IMR-90 (cell line): Measurements from ENCODE around the gene GPR21. TPM values are rescaled to one million over a fixed set of nuclear protein-coding genes. Genes with fewer than 3 reads are reported as not detected.

Experiments
- ATAC-seq: fragments of 200-7000 bp; cut with Tn5 transposase; 2 replicates; pipeline ENCODE4 v1.9.1; 2020; ENCODE audit warnings: low read depth, mild to moderate bottlenecking, moderate library complexity
- BruUV-seq: library from RNA; stranded (reverse); fragments of 400-500 nt; replicated peaks from 2 replicates; lab custom pipeline; 2021; lab: Mats Ljungman, UMichigan
- CTCF ChIA-PET: fragments of 300-600 bp; formaldehyde crosslinking; extraction: SDS; loops from one replicate; lab custom pipeline; 2021; ENCODE audit warnings: antibody characterized with exemption; lab: Yijun Ruan, JAX
- POLR2A ChIA-PET: fragments of 300-600 bp; sonication (Branson Sonifier 250); formaldehyde crosslinking; loops from one replicate; lab custom pipeline; 2022; ENCODE audit warnings: antibody characterized with exemption; ENCODE audit not compliant: unreplicated experiment; lab: Charles Lee
- DNase-seq: peaks from one replicate; pipeline ENCODE4 v3.0.0; 2013
- H2AFZ ChIP-seq: replicated peaks from 2 replicates; pipeline ENCODE3; 2013; ENCODE audit warnings: low read length, mild to moderate bottlenecking; ENCODE audit not compliant: poor library complexity
- H2AK5ac ChIP-seq: 2 replicates; pipeline ENCODE4 v1.6.1; 2013; ENCODE audit warnings: low read depth, low read length, inconsistent platforms
- H2AK9ac ChIP-seq: replicated peaks from 2 replicates; pipeline ENCODE3; 2013; ENCODE audit warnings: mild to moderate bottlenecking, low read depth, low read length, moderate library complexity; ENCODE audit not compliant: poor library complexity
- H2BK120ac ChIP-seq: 2 replicates; pipeline ENCODE4 v1.6.1; 2013; ENCODE audit warnings: low read depth, low read length, inconsistent platforms
- H2BK15ac ChIP-seq: 3 replicates; pipeline ENCODE4 v1.6.1; 2013; ENCODE audit warnings: low read depth, low read length, inconsistent platforms
- H2BK20ac ChIP-seq: 2 replicates; pipeline ENCODE4 v1.6.1; 2013; ENCODE audit warnings: low read depth, mild to moderate bottlenecking, inconsistent platforms, low read length, moderate library complexity
- H2BK5ac ChIP-seq: 2 replicates; pipeline ENCODE4 v1.6.1; 2013; ENCODE audit warnings: mild to moderate bottlenecking, low read depth, low read length, inconsistent platforms; ENCODE audit not compliant: poor library complexity, severe bottlenecking
- H3K14ac ChIP-seq: replicated peaks from 2 replicates; pipeline ENCODE4 v1.6.1; 2013; ENCODE audit warnings: low read depth, low read length, inconsistent platforms
- H3K18ac ChIP-seq: 2 replicates; pipeline ENCODE4 v1.6.1; 2013; ENCODE audit warnings: low read depth, low read length, control low read depth
- H3K23ac ChIP-seq: 2 replicates; pipeline ENCODE4 v1.6.1; 2013; ENCODE audit warnings: low read depth, low read length, inconsistent platforms
- H3K27ac ChIP-seq: 2 replicates; pipeline ENCODE4 v1.5.1; 2013; ENCODE audit warnings: mild to moderate bottlenecking, control low read depth, low read length; ENCODE audit not compliant: insufficient read depth
- H3K27me3 ChIP-seq: 2 replicates; pipeline ENCODE4 v1.6.1; 2013; ENCODE audit warnings: low read length; ENCODE audit not compliant: control insufficient read depth, insufficient read depth
- H3K36me3 ChIP-seq: 2 replicates; pipeline ENCODE4 v1.6.1; 2013; ENCODE audit warnings: low read length, mixed read lengths; ENCODE audit not compliant: control insufficient read depth, insufficient read depth
- H3K4ac ChIP-seq: 2 replicates; pipeline ENCODE4 v1.6.1; 2013; ENCODE audit warnings: low read depth, low read length, inconsistent platforms
- H3K4me1 ChIP-seq: 2 replicates; pipeline ENCODE4 v1.6.1; 2013; ENCODE audit warnings: low read length, mixed read lengths; ENCODE audit not compliant: control insufficient read depth, insufficient read depth
- H3K4me2 ChIP-seq: 2 replicates; pipeline ENCODE4 v1.6.1; 2013; ENCODE audit warnings: low read depth, mild to moderate bottlenecking, control low read depth, low read length, moderate library complexity
- H3K4me3 ChIP-seq: 2 replicates; pipeline ENCODE4 v1.5.1; 2013; ENCODE audit warnings: low read depth, mild to moderate bottlenecking, control low read depth, low read length, moderate library complexity; ENCODE audit not compliant: insufficient read depth
- H3K56ac ChIP-seq: 2 replicates; pipeline ENCODE4 v1.6.1; 2013; ENCODE audit warnings: low read length, inconsistent platforms; ENCODE audit not compliant: insufficient read depth; ENCODE audit errors: extremely low read depth
- H3K79me1 ChIP-seq, 2 experiments: 2 replicates each; pipeline ENCODE4 v1.6.1; 2013; ENCODE audit warnings: low read length in 2 of 2, inconsistent platforms in 1 of 2, low read depth in 1 of 2
- H3K9ac ChIP-seq: 2 replicates; pipeline ENCODE4 v1.6.1; 2013; ENCODE audit warnings: low read depth, low read length, control low read depth
- H3K9me1 ChIP-seq: 2 replicates; pipeline ENCODE4 v1.6.1; 2013; ENCODE audit warnings: low read length, inconsistent platforms; ENCODE audit not compliant: insufficient read depth
- H3K9me3 ChIP-seq: 2 replicates; pipeline ENCODE4 v1.6.1; 2013; ENCODE audit warnings: low read length; ENCODE audit not compliant: control insufficient read depth, insufficient read depth
- H4K20me1 ChIP-seq: 2 replicates; pipeline ENCODE4 v1.6.1; 2013; ENCODE audit warnings: low read length, inconsistent platforms; ENCODE audit not compliant: insufficient read depth
- H4K5ac ChIP-seq: 2 replicates; pipeline ENCODE4 v1.6.1; 2013; ENCODE audit warnings: mild to moderate bottlenecking, low read depth, low read length, control low read depth
- H4K8ac ChIP-seq, 2 experiments: 2 replicates each; pipeline ENCODE4 v1.6.1; 2013; ENCODE audit warnings: low read depth in 2 of 2, low read length in 2 of 2, control low read depth in 1 of 2, inconsistent platforms in 1 of 2
- H4K91ac ChIP-seq: 2 replicates; pipeline ENCODE4 v1.6.1; 2013; ENCODE audit warnings: low read depth, low read length, inconsistent platforms; ENCODE audit not compliant: insufficient read depth
- CTCF ChIP-seq: conservative IDR thresholded peaks from 2 replicates; pipeline ENCODE4 v1.5.1; 2012; ENCODE audit warnings: mild to moderate bottlenecking, low read depth, low read length, improper control_type of control experiment
- ELK1 ChIP-seq: fragments of 150-350 bp; IDR thresholded peaks from 2 replicates; pipeline ENCODE4 v1.6.1; 2016; ENCODE audit warnings: low read depth, mild to moderate bottlenecking, low read length, moderate library complexity, borderline replicate concordance
- MAFK ChIP-seq: IDR thresholded peaks from 2 replicates; pipeline ENCODE4 v1.6.1; 2012; ENCODE audit warnings: low read depth, low read length, improper control_type of control experiment
- RFX5 ChIP-seq: IDR thresholded peaks from 2 replicates; pipeline ENCODE4 v1.8.0; 2012; ENCODE audit warnings: low read depth, mild to moderate bottlenecking, low read length, moderate library complexity
- WGBS, 2 experiments: methylation state at CpG; one replicate each; pipeline versions ENCODE4 v1.1.5 to v1.1.7; 2013; ENCODE audit warnings: missing lambda C conversion rate in 2 of 2; ENCODE audit not compliant: insufficient read length in 1 of 2; ENCODE audit errors: extremely low coverage in 2 of 2; 5-methylcytosine and 5-hydroxymethylcytosine counted together
- dilution Hi-C: fragments of 300-500 bp; cut with HindIII; formaldehyde crosslinking; loops from one replicate; pipeline ENCODE4 v1.14.3; 2018; ENCODE audit warnings: low sequenced_read_pairs; ENCODE audit not compliant: unreplicated experiment
- in situ Hi-C: fragments of 300-500 bp; cut with MboI; formaldehyde crosslinking; loops from 3 replicates; pipeline ENCODE4 v1.14.3; 2019; ENCODE audit warnings: low sequenced_read_pairs, inconsistent platforms, mixed read lengths
- intact Hi-C: fragments of 100-400 bp; cut with micrococcal nuclease; formaldehyde crosslinking; loops from 2 replicates; pipeline ENCODE4 v1.10.0; 2022
- polyA plus RNA-seq, 3 experiments: library from polyadenylated mRNA; depleted of rRNA; stranded (reverse); fragments of >200 nt; gene quantifications; 2 replicates each; pipeline ENCODE4 v1.2.3, GENCODE V29; 2012; ENCODE audit warnings: low replicate concordance in 1 of 3
- total RNA-seq: library from RNA; depleted of rRNA; stranded (reverse); fragments of >200 nt; gene quantifications from 2 replicates; pipeline ENCODE4 v1.2.3, GENCODE V29; 2012

GPR21 gene
- total and polyA plus RNA-seq, 2 of the 4 experiments (the other 2 are of a cell fraction) = 0.90 TPM; not detected in 1

GRCh38 chr9:123041489-123041888 lies 8.0 kb downstream of the GPR21 start:
- H3K9me1 ChIP-seq = no peaks in the 10 kb centered on the region
- CTCF ChIA-PET = no interaction called here

More at GRCh38 chr9:123041489-123041888, 8.0 kb downstream of the GPR21 start:
- H3K4me3 ChIP-seq = no peak overlapping the region
- H3K9ac ChIP-seq = no peak overlapping the region
- no peak overlapping the region for H3K4me2 ChIP-seq
- H3K79me1 ChIP-seq = peaks cover 13 to 17% of the 10 kb centered on the region in 2 experiments
- dilution Hi-C loops = no loop called here
- no peak overlapping the region for H4K91ac ChIP-seq
- DNase-seq (no peak), ATAC-seq (no peak)
- no peak overlapping the region for H3K27ac ChIP-seq
- H2BK20ac ChIP-seq = no peak overlapping the region
- H4K20me1 ChIP-seq = no peaks in the 10 kb centered on the region
- no peak overlapping the region for H2BK5ac ChIP-seq
- H2BK15ac ChIP-seq = no peak overlapping the region
- no TSS peak for BruUV-seq
- in situ Hi-C loops = no loop called here
- H2AFZ ChIP-seq = no peak overlapping the region
- TF ChIP-seq CTCF = no peak
- no peak for TF ChIP-seq ELK1
- peak; percentile 34; the same call in 1 of the 2 replicates for TF ChIP-seq MAFK
- no peak for TF ChIP-seq RFX5
- no peak overlapping the region for H2BK120ac ChIP-seq
- no CpG with 5 or more reads among the region's 2 CpGs for WGBS, 2 experiments
- no peaks in the 10 kb centered on the region for H3K27me3 ChIP-seq
- intact Hi-C loops = no loop called here
- H3K9me3 ChIP-seq = peaks cover 2% of the 10 kb centered on the region
- no peak overlapping the region for H2AK5ac ChIP-seq
- no peak overlapping the region for H2AK9ac ChIP-seq
- peaks cover 2% of the 10 kb centered on the region for H3K36me3 ChIP-seq
- no peak overlapping the region for H4K5ac ChIP-seq
- H4K8ac ChIP-seq = no peak overlapping the region
- no peak overlapping the region for H3K4ac ChIP-seq
- H3K56ac ChIP-seq = no peak overlapping the region
- peaks cover 7% of the 10 kb centered on the region for H3K4me1 ChIP-seq
- H3K14ac ChIP-seq = no peak overlapping the region
- H3K23ac ChIP-seq = no peak overlapping the region
- no peak overlapping the region for H3K18ac ChIP-seq
- POLR2A ChIA-PET = no interaction called here
